GM19324 (cell line): ENCODE data around the gene NBEA.
"Not testable (repeated sequence)": the region's sequence is repeated elsewhere in the genome, so short reads cannot be mapped to it uniquely, and the experiment has no call there.

ENCODE experiments used
- ATAC-seq: cut with Tn5 transposase; IDR thresholded peaks from one replicate; pipeline ENCODE4 v1.9.1; 2021; ENCODE audit warnings: mild to moderate bottlenecking, moderate library complexity; ENCODE audit not compliant: unreplicated experiment, low FRiP score

NBEA gene

DNA sequence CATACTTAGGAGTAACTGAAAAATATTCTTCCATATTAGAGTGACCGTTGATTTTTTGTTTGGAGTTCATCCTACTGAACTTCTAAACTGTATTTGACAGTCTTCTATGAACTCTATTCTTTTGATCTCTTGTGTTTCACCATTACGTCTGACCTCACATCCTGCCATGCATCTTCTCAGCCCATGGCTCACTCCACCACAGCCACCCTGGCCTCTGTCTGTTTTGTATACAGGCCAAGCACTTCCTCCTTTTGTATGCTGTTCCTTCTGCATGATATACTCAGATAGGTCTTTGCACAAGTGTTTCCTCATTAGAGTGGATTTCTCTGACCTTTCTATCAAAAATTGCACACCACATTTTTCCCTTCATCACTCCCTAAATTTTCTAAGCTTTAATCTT lies 414.5 kb downstream of the NBEA start:
- ATAC-seq = no peak

DNA sequence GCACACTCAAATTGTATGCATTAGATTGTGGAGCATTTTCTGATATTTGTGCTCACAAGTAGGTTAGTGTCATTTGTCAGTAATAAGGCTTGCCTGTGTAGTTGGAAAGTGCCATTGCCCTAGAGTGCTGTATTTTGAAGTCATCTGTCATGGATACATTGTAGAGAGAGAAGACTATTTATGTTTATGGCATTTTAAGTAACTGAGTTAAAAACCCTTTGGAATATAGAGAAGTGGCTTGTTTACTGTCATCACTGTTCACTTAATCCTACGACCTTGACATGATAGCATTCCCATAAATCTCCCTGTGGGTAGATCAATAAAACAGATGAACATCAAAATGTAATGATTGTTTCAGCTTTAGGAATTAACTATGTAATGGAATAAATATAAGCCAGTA lies 423.8 kb downstream of the NBEA start:
- no peak for ATAC-seq

DNA sequence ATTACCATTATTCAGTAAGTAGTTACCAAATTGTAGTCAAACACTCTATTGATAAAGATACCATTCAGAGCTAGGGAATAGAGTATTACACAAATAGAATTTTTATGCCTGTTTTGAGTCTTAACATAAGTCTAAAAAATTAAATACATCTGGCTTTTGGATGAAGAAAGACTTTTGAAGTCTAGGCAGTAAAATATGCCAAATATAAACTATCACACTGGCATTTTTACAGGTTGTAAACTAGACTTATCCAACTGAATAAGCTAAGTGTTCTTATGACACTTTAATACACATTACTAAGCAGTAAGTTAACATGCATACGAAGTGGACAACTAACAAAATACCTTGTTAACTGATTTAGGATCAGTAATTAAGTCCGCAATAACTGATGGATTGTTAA lies 425.5 kb downstream of the NBEA start:
- ATAC-seq = no peak

DNA sequence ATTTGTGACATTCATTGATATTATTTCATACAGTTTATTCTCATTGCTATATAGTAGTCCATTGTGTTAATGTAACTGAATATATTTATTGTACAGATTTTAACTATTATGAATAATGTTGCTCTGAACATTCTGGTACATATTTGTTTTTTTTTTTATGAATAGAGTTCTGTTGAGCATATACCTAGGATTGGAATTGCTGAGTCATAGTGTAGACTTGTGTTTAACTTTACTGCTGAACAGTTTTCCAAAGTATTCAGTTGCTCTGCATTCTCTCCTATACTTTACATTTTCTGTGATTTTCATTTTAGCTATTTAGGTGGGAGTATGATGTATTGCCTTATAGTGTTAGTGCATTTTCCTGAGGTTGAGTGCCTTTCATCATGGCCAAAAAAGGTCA lies 436.9 kb downstream of the NBEA start:
- ATAC-seq = no peak

DNA sequence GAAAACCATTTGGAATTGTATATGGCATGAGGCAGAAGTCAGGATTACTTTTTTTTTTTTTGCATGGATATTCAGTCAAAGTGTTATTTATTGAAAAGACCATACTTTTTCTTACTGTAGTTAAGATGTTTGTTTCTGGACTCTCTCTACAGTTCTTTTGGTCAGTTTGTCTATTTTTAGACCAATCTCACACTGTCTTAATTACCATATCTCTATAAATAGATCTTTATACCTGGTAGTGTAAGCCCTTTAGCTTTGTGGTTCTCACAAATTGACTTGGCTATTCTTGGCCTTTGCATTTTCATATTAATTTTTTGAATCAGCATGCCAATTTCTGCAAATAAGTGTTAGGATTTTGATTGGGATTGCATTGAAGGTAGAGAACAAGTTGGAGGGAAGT lies 437.6 kb downstream of the NBEA start:
- no peak for ATAC-seq

DNA sequence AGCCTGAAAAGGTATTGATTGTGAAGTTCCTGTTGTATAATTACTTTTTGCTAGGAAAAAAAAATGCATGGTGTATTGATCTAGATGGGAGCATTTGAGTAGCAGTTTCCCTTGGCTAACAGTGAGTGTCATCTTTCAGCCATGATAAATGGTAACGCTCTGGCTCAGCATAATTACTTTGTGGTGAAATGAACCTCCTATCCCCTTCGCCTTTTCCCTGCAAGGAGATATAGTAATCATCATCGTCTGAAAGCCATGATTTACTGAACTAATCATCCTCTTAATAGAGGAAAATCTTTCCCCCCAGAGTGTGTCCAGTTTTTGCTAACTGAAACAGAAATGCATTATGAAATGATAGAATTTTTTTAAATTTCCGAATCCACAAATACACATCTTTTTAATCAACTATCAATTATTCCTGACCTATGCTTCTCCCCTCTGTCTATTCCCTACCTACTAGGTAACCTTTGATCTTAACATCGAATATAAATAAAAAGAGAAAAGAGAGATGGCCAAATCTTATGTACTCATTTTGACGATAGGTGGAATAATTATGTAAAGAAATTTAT lies 445.7 kb downstream of the NBEA start:
- no peak for ATAC-seq

DNA sequence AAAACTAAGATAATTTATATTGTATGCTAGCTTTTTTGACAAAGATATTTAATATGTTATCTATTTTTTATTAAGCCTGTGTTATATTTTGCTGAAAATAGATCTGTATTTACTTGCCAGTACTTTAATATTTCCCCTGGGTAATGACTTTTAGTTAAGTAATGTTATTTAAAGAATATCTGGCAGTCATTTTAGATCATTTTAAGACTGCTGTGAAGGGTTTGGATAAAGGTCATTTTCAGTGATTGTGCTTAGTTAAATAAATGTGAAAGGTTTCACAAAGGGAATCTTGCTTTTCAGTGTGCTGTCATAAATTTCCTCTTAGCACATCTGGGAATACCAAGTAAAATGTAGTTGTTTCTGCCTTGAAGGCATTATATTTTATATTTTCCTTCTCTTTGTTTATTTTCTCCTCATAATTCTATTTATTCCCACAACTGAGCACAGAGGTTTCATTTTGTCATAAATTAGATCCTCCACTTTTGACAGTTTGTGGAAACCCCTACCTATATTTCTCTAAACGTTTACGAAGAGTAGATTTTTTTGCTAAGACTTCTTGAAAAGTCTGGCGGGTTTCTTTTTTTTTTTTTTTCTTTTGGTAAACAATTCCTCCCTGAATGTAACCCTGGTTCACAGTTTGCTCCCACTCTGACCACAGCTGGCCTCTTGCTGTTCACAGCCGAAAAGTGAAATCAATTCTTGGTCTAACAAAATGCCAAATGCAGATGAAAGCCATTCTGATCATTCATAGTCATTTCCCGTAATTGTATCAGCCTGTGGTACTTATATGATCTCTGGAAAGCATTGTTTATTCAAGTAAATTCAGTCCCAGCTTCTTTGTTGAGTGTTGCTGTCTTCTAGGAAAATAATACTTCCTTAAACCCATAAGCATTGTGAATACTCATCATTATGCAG lies 446.6 kb downstream of the NBEA start:
- ATAC-seq = no peak

DNA sequence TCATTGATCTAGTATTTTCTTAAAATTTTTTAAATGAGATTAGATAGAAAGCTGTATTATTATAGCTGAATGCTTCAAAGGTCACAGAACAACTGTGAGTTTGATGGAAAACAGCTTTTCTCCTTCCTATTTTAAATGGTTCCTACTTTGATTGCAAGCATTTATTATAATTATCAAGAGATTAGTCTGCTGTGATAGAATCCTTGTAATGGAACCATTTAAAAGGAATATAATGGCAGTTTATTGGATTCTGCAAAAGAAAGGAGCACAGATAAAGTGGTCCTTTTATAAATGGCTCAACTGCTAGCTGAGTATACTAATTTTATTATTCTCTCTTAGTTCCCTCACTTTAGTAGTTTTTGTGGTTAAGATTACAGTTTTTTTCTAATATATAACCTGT lies 447.5 kb downstream of the NBEA start:
- ATAC-seq = no peak

DNA sequence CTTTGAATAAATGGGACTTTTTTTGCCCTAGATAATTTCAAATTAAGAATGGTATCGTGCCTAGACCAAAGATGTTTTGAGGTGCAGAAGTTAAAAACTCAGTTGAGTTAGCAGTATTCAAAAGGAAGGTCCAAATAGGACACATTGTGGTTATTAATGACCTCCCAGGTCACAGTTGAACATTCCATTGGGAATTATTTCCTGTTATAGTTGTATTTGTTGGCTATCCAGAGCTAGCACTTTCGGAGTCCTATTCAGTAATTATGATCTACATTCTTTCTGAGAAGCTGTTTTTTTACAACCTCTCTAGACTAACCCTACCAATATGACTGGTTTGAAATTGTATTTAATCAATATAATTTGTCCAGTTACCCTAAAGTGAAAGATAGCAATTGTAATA lies 450.7 kb downstream of the NBEA start:
- ATAC-seq = no peak

DNA sequence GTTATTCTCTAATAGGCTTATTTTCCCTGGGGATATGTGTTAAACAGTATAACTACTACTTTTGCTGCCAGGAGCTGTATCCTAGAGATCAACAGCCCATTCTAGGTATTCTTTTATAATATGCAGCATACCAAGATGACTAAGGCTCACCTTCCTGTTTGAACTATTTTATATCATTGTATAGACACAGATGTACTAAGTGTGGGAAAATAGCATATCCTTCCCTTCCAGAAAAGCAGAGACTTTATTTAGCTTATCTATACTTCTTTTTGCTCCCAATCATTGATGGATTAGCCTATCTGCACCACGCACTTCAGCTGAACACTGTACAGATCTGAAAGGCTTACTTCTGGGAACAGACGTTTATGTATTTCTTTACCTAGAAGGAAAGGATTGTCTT lies 451.8 kb downstream of the NBEA start:
- no peak for ATAC-seq

DNA sequence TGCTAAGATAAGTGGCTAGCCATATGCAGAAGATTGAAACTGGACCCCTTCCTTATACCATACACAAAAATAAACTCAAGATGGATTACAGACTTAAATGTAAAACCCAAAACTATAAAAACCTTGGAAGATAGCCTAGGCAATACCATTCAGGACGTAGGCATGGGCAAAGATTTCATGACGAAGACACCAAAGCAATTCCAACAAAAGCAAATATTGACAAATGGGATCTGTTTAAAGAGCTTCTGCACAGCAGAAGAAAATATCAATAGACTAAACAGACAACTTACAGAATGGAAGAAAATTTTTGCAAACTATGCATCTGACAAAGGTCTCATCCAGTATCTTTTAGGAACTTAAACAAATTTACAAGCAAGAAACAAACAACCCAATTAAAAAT lies 466.2 kb downstream of the NBEA start:
- ATAC-seq = not testable (repeated sequence)

DNA sequence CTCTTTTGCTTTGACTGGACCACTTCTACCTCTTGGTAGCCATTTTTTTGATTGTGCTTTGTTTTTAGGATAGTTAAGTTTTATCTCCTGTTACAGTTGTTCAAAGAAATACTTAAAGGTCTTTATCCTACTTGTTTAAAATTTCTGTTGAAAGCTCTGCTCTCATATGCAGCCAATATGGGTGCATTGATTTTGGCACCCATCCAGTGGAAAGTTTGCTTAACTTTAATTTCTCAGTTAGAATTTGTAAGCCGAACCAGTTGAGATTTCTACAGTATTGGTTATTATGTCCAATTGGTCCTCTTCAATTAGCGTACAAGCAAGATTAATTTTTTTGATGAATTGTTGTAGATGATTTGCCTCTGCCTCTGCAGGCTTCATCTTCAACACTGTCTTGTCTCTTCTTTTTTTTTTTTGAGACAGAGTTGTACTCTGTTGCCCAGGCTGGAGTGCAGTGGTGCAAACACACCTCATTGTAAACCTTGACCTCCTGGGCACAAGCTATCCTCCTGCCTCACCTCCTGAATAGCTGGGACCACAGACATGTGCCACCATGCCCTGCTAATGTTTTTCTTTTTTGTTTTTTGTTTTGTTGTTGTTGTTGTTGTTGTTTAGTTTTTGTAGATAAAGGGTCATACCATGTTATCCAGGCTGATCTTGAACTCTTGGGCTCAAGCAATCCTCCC lies 469.1 kb downstream of the NBEA start:
- no peak for ATAC-seq

DNA sequence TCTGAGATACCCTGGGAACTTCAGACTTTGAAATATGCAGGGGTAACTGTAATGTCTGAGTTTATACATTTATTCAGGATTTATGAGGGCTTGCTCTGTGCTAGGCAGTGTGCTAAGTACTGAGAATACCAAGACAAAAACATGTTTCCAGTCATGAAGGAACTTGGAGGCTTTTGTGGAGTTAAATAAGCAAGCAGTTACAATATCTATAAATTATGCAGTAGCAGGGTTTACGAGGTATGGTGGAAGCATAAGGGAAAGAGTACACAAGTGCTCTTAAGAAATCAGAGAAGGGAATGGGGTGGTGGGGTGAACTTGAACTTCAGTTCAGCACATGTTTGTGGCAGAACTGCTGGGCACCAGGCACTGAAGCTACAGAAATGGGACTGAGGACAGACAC lies 506.4 kb downstream of the NBEA start:
- ATAC-seq = no peak

DNA sequence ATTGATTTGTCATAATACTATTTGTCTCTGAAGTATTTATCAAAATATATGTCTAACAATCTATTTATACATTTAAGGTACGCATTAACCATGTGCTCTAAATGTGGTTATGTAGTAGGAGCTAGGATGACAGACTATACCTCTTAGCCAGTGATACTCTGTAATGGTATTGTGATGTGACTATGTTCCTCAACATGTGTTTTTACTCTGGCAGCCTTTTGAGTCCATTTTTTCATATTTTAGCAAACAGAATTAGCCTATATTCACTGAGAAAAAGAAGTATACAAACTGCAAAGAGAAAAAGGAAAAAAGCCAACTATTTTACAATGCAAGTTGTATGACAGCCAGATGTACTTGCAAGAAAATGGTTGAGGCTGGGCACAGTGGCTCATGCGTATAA lies 507.8 kb downstream of the NBEA start:
- ATAC-seq = no peak

DNA sequence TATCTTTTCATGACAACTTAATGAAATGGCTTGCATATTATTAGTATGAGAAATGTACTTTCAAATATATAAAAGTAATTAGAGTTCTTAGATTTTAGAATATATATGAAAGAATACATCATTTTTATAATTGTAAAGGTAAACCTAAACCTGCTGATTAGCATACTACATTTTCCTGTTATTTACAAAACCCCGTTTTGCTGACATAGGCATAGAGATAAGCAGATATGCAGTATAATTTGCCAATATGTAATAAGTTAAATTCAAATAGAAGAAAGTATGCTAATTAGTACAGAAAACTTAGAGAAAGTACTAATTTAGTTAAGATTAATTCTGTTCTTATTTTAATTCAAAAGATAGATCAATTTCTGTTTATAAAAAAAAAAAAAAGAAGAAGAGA lies 513.0 kb downstream of the NBEA start:
- no peak for ATAC-seq

DNA sequence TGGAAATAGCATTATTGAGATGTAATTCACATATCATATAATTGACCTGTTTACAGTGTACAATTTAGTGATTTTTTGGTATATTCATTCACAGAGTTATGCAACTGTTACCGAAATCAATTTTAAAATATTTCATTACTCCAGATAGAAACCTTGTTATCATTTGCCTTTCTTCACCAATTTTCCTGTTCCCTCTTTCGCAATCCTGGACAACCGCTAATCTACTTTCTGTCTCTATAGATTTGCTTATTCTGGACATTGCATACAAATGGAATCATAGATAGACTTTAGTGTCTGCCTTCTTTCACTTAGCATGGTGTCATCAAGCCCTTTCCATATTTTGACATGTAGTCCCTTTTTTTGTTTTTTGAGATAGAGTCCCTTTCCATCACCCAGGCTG lies 515.2 kb downstream of the NBEA start:
- no peak for ATAC-seq

DNA sequence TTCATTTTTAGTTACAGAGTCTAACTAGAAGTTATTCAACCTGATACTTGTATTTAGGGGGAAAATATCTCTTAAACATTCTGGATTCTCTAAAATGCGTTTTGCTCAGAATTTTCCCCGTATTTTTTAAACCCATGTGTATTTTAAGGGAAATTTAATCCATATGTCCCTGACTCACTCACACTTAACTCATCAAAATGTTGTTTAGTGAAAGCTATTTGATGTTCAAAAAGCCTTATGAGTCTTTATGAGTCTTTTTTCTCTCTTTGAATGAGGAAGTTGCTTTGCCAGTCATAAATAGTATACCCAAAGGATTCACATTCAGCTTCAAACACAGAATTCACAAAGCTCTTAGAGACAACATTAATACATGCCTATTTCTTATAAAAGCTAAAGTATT lies 518.0 kb downstream of the NBEA start:
- no peak for ATAC-seq

DNA sequence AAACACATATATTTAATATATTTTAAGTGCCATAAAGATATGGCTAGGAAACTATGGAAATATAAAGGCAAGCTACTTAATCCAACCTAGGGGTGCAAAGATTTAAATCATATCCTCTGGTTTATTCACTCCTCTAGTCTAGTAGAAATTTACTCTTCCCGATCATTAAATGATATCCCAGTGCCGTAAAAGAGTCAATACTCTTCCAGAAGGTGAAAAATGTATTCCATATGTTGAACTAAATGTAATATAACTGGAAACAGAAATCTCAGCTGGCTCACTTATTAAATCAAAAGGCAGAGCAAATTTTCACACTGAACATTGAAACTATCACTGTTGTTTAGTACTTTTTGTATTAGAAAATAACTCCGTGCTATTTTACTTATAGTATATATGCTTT lies 523.3 kb downstream of the NBEA start:
- ATAC-seq = no peak

DNA sequence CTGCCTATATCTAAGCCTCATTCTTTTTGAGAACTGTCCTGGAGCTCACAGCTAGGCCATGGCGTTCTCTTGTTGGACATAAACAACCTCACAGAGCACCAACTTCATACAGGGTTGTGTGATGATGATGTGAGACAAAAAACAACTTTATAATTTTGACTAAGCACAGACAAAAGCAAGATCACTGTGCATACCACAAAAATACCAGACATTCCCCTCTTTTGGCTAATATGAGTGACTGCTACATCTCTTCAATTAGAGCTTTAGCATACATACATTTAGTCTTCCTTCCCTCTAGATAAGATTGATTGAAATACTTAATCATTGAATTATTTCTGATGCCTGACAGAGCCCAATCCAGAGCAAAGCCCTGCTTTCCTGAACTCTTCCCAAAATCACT lies 526.1 kb downstream of the NBEA start:
- ATAC-seq = no peak

DNA sequence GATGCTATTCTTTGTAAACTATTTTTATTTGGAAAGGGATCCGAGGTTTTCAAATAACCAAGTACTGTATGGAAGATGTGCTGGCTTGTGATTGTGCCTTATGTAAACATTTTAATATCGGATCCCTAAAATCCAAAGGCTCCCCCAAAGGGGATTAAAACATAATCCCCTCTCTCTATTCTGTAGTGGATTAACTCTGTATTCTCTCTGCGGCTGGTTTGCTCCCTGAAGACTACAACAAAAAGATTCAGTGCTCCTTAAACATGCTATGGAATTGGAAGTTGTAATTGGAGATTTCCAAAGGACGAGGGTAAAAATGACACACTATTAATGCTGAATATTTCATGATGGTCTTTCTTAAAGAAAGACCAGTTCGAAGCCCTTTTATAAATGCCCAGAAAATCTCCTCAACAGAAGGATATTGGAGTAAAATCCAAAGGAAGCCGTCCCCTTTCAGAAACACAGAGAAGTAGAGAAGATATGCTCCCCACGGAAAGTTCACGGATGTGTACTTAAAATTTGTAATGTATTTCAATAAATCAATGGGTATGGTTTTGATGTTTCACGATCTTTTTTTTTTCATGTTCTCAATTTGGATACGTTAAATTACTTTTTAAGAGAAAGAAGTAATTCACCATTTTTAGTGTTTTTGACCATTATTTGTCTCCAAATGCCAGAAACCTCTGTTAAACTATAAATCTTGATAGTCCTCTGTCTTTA lies 527.9 kb downstream of the NBEA start:
- ATAC-seq = no peak
